HepG2 (cell line): ENCODE results near the gene MGAT4D. TPM values are rescaled to one million over a fixed set of nuclear protein-coding genes. Genes with fewer than 3 reads are reported as not detected.

Experiments used
- KDM5B ChIP-seq: sonication (generic); formaldehyde crosslinking; IDR thresholded peaks from 2 replicates; pipeline ENCODE4 v1.4.0; 2020; ENCODE audit warnings: missing genetic modification reagents, mild to moderate bottlenecking, borderline replicate concordance
- PCBP2 ChIP-seq: fragments of 200-400 bp; formaldehyde crosslinking; optimal IDR thresholded peaks from 2 replicates; pipeline ENCODE3; 2018; ENCODE audit warnings: low read length, low read depth; ENCODE audit not compliant: poor library complexity, severe bottlenecking
- SP2 ChIP-seq: sonication (generic); formaldehyde crosslinking; IDR thresholded peaks from 2 replicates; pipeline ENCODE4 v1.5.1; 2020; ENCODE audit warnings: mild to moderate bottlenecking, missing genetic modification reagents
- THAP11 ChIP-seq: IDR thresholded peaks from 2 replicates; pipeline ENCODE4 v1.6.1; 2016; ENCODE audit warnings: missing biosample characterization, missing genetic modification reagents
- ZNF232 ChIP-seq: sonication (generic); formaldehyde crosslinking; IDR thresholded peaks from 2 replicates; pipeline ENCODE4 v1.4.0; 2020; ENCODE audit warnings: missing genetic modification reagents, borderline replicate concordance
- polyA plus RNA-seq, 8 experiments: library from polyadenylated mRNA; depleted of rRNA in 3 of 8; stranded (reverse) in 7 of 8; unstranded in 1 of 8; fragments of >200 nt; fragmentation: Illumina TruSeq in 4 of 8; extraction: Trizol in 4 of 8; gene quantifications; 2 replicates each; pipeline versions ENCODE4 v1.2.1 to v1.2.3, GENCODE V29; 2011 to 2016; ENCODE audit warnings: low read depth in 4 of 8, missing spikeins in 1 of 8, mixed read lengths in 1 of 8; ENCODE audit not compliant: insufficient read depth in 1 of 8
- total RNA-seq, 5 experiments: library from RNA; depleted of rRNA; stranded (reverse); fragments of >200 nt; fragmentation: Illumina TruSeq; extraction: Trizol; gene quantifications; 2 replicates each; pipeline ENCODE4 v1.2.3, GENCODE V29; 2016; ENCODE audit warnings: low read depth in 1 of 5
- TF ChIP-seq, protein P1 (sequence below): sonication (generic); formaldehyde crosslinking; IDR thresholded peaks from 2 replicates; pipeline ENCODE4 v1.4.0; 2020; ENCODE audit warnings: mild to moderate bottlenecking, missing genetic modification reagents
- TF ChIP-seq, protein P2 (sequence below): sonication (generic); formaldehyde crosslinking; IDR thresholded peaks from 2 replicates; pipeline ENCODE4 v1.8.0; 2022; ENCODE audit warnings: missing genetic modification reagents, mild to moderate bottlenecking, borderline replicate concordance
- TF ChIP-seq, protein P3 (sequence below): sonication (generic); formaldehyde crosslinking; IDR thresholded peaks from one replicate; pipeline ENCODE4 v1.5.1; 2020; ENCODE audit warnings: mild to moderate bottlenecking, missing genetic modification reagents; ENCODE audit errors: not compliant biosample characterization
- TF ChIP-seq, protein P4 (sequence below): sonication (generic); formaldehyde crosslinking; IDR thresholded peaks from 2 replicates; pipeline ENCODE4 v1.9.0; 2021; ENCODE audit warnings: missing genetic modification reagents, borderline replicate concordance

Gene MGAT4D
- total and polyA plus RNA-seq, 2 of the 13 experiments (the other 11 are each of a cell fraction or from before 2014, with no cell fraction given): not detected

DNA sequence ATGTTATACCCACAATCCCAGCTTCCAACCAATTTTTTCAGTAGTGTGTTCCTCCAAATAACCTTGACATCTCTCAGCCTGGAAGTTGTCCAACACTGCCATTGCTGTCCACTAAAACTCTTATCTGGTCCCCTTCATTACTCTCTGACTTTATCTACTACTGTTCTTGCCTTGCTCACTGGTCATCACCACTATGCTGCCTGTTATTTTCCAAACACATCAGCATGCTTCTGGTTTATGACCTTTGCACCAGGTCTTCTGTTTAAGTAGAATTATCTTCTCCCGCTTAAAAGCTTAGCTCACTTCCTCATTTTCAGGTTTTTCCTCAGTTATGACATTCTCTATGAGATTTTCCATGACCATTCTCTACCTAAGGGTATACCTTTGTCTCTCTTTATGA, 31.3 kb upstream of the MGAT4D start (continued):
- TF ChIP-seq, protein P1, sequence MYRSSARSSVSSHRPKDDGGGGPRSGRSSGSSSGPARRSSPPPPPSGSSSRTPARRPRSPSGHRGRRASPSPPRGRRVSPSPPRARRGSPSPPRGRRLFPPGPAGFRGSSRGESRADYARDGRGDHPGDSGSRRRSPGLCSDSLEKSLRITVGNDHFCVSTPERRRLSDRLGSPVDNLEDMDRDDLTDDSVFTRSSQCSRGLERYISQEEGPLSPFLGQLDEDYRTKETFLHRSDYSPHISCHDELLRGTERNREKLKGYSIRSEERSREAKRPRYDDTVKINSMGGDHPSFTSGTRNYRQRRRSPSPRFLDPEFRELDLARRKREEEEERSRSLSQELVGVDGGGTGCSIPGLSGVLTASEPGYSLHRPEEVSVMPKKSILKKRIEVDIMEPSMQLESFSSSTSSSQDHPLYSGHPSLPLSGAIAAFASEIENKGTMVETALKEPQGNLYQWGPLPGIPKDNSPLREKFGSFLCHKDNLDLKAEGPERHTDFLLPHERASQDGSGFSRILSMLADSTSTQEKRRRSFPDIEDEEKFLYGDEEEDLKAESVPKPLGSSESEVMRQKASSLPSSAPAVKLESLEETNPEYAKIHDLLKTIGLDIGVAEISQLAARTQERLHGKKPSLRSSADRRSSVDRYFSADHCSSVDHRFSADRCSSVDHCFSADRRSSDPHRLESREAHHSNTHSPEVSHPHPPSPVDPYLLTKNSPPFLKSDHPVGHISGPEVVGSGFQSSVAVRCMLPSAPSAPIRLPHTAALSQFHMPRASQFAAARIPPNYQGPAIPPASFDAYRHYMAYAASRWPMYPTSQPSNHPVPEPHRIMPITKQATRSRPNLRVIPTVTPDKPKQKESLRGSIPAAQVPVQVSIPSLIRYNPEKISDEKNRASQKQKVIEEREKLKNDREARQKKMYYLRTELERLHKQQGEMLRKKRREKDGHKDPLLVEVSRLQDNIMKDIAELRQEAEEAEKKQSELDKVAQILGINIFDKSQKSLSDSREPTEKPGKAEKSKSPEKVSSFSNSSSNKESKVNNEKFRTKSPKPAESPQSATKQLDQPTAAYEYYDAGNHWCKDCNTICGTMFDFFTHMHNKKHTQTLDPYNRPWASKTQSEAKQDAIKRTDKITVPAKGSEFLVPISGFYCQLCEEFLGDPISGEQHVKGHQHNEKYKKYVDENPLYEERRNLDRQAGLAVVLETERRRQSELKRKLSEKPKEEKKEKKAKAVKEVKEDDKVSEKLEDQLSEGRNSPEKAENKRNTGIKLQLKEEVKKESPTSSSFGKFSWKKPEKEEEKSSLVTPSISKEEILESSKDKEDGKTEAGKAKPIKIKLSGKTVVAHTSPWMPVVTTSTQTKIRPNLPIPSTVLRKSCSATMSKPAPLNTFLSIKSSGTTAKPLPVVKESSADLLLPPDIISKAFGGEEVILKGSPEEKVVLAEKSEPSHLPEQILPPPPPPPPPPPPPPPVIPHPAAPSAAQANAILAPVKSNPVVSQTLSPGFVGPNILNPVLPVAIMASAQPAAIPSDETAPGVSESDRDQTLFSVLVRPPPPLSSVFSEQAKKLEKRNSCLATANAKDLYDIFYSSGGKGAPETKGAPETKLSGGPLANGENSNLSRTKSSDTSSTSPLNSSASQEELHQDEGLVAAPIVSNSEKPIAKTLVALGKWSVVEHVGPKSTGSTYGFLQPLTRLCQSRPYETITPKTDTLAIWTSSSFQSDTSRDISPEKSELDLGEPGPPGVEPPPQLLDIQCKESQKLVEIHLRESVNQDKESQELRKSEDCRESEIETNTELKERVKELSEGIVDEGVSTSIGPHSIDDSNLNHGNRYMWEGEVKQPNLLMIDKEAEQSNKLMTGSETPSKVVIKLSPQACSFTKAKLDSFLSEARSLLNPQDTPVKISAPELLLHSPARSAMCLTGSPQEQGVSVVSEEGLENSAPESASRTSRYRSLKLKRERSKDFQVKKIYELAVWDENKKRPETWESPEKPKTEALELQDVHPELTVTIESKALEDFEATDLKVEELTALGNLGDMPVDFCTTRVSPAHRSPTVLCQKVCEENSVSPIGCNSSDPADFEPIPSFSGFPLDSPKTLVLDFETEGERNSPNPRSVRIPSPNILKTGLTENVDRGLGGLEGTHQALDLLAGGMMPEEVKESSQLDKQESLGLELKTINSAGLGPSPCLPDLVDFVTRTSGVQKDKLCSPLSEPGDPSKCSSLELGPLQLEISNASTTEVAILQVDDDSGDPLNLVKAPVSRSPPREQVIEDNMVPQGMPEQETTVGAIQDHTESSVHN (CRISPR knock-in tag): no peak
- TF ChIP-seq, protein P2, sequence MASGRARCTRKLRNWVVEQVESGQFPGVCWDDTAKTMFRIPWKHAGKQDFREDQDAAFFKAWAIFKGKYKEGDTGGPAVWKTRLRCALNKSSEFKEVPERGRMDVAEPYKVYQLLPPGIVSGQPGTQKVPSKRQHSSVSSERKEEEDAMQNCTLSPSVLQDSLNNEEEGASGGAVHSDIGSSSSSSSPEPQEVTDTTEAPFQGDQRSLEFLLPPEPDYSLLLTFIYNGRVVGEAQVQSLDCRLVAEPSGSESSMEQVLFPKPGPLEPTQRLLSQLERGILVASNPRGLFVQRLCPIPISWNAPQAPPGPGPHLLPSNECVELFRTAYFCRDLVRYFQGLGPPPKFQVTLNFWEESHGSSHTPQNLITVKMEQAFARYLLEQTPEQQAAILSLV: no peak
- TF ChIP-seq THAP11 (CRISPR knock-in tag): no peak
- no peak for TF ChIP-seq ZNF232 (CRISPR knock-in tag)
- TF ChIP-seq, protein P3, sequence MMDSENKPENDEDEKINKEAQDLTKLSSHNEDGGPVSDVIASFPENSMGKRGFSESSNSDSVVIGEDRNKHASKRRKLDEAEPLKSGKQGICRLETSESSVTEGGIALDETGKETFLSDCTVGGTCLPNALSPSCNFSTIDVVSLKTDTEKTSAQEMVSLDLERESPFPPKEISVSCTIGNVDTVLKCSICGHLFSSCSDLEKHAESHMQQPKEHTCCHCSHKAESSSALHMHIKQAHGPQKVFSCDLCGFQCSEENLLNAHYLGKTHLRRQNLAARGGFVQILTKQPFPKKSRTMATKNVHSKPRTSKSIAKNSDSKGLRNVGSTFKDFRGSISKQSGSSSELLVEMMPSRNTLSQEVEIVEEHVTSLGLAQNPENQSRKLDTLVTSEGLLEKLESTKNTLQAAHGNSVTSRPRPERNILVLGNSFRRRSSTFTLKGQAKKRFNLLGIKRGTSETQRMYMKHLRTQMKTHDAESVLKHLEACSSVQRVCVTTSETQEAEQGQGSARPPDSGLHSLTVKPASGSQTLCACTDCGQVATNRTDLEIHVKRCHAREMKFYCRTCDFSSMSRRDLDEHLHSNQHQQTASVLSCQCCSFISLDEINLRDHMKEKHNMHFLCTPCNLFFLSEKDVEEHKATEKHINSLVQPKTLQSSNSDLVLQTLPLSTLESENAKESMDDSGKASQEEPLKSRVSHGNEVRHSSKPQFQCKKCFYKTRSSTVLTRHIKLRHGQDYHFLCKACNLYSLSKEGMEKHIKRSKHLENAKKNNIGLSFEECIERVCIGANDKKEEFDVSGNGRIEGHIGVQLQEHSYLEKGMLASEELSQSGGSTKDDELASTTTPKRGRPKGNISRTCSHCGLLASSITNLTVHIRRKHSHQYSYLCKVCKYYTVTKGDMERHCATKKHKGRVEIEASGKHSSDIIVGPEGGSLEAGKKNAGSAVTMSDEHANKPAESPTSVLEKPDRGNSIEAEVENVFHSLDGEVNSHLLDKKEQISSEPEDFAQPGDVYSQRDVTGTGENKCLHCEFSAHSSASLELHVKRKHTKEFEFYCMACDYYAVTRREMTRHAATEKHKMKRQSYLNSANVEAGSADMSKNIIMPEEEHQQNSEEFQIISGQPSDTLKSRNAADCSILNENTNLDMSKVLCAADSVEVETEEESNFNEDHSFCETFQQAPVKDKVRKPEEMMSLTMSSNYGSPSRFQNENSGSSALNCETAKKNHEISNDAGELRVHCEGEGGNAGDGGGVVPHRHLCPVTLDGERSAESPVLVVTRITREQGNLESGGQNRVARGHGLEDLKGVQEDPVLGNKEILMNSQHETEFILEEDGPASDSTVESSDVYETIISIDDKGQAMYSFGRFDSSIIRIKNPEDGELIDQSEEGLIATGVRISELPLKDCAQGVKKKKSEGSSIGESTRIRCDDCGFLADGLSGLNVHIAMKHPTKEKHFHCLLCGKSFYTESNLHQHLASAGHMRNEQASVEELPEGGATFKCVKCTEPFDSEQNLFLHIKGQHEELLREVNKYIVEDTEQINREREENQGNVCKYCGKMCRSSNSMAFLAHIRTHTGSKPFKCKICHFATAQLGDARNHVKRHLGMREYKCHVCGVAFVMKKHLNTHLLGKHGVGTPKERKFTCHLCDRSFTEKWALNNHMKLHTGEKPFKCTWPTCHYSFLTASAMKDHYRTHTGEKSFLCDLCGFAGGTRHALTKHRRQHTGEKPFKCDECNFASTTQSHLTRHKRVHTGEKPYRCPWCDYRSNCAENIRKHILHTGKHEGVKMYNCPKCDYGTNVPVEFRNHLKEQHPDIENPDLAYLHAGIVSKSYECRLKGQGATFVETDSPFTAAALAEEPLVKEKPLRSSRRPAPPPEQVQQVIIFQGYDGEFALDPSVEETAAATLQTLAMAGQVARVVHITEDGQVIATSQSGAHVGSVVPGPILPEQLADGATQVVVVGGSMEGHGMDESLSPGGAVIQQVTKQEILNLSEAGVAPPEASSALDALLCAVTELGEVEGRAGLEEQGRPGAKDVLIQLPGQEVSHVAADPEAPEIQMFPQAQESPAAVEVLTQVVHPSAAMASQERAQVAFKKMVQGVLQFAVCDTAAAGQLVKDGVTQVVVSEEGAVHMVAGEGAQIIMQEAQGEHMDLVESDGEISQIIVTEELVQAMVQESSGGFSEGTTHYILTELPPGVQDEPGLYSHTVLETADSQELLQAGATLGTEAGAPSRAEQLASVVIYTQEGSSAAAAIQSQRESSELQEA (CRISPR knock-in tag): no peak
- no peak for TF ChIP-seq KDM5B (CRISPR knock-in tag)
- no peak for TF ChIP-seq PCBP2
- TF ChIP-seq, protein P4, sequence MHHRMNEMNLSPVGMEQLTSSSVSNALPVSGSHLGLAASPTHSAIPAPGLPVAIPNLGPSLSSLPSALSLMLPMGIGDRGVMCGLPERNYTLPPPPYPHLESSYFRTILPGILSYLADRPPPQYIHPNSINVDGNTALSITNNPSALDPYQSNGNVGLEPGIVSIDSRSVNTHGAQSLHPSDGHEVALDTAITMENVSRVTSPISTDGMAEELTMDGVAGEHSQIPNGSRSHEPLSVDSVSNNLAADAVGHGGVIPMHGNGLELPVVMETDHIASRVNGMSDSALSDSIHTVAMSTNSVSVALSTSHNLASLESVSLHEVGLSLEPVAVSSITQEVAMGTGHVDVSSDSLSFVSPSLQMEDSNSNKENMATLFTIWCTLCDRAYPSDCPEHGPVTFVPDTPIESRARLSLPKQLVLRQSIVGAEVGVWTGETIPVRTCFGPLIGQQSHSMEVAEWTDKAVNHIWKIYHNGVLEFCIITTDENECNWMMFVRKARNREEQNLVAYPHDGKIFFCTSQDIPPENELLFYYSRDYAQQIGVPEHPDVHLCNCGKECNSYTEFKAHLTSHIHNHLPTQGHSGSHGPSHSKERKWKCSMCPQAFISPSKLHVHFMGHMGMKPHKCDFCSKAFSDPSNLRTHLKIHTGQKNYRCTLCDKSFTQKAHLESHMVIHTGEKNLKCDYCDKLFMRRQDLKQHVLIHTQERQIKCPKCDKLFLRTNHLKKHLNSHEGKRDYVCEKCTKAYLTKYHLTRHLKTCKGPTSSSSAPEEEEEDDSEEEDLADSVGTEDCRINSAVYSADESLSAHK: no peak
- no peak for TF ChIP-seq SP2 (CRISPR knock-in tag)
